ENCODE results near the gene HRH1.

DNA sequence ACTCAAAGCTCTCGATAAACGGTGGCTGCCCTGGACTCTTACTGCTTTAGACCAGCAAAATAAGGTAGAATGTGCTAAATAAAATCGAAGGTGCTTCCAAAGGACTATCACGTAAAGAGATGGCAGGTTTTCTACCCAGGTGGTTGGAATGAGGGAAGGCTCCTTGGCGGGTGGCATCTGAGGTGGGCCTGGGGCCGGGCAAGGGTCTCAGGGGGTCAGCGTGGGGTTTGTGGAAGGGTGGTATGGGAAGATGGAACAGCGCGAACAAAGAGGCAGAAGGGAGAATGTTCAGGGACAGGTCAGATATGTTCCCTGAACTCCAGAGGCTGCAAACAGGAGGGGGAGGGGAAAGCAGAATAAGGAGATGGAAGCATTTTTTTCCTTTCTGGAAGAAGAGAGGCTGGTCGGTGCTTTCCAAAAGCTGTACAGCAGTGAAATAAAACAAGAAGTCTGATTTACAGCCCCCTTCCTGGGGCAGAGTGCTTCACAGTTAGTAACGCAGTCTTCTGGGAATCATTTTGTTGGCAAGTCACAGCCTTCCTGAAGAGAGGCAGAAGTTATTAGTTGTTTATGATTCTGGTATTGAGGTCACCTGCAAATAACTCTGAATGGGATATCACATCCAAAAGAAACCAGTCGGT is 59.6 kb downstream of the HRH1 start:
- TF ChIP-seq, protein P1, sequence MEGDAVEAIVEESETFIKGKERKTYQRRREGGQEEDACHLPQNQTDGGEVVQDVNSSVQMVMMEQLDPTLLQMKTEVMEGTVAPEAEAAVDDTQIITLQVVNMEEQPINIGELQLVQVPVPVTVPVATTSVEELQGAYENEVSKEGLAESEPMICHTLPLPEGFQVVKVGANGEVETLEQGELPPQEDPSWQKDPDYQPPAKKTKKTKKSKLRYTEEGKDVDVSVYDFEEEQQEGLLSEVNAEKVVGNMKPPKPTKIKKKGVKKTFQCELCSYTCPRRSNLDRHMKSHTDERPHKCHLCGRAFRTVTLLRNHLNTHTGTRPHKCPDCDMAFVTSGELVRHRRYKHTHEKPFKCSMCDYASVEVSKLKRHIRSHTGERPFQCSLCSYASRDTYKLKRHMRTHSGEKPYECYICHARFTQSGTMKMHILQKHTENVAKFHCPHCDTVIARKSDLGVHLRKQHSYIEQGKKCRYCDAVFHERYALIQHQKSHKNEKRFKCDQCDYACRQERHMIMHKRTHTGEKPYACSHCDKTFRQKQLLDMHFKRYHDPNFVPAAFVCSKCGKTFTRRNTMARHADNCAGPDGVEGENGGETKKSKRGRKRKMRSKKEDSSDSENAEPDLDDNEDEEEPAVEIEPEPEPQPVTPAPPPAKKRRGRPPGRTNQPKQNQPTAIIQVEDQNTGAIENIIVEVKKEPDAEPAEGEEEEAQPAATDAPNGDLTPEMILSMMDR (IDR thresholded peaks at IDR 0.05) = no peak
- TF ChIP-seq POLR2A (IDR thresholded peaks at IDR 0.05; ENCODE audit: low read depth) = no peak

Measured in esophagus muscularis mucosa (tissue), 3 donors.